Nephron progenitor cell (in vitro differentiated cells): Measurements from ENCODE around the gene PIK3R4.
A peak's percentile ranks its signal among the peaks of the same experiment; 100 is the strongest.

ENCODE experiments used
- DNase-seq: peaks from one replicate; pipeline ENCODE4 v3.0.0; 2021
- H3K27ac Mint-ChIP-seq: 2 replicates; pipeline ENCODE4 v1.8.0; 2021; ENCODE audit warnings: mild to moderate bottlenecking, moderate library complexity, mixed read lengths
- H3K27me3 Mint-ChIP-seq: 2 replicates; pipeline ENCODE4 v1.8.0; 2021; ENCODE audit warnings: mild to moderate bottlenecking, low read depth, mixed read lengths; ENCODE audit not compliant: poor library complexity
- H3K36me3 Mint-ChIP-seq: 2 replicates; pipeline ENCODE4 v1.8.0; 2021; ENCODE audit warnings: low read depth, mixed read lengths
- H3K4me1 Mint-ChIP-seq: 2 replicates; pipeline ENCODE4 v1.8.0; 2021; ENCODE audit warnings: mixed read lengths
- H3K4me3 Mint-ChIP-seq: 2 replicates; pipeline ENCODE4 v1.8.0; 2021; ENCODE audit warnings: mild to moderate bottlenecking, moderate library complexity, mixed read lengths
- H3K9me3 Mint-ChIP-seq: 2 replicates; pipeline ENCODE4 v1.8.0; 2021; ENCODE audit warnings: mild to moderate bottlenecking, moderate library complexity, mixed read lengths
- TF ChIP-seq, protein P1 (sequence below): fragments of 200-600 bp; sonication (generic); IDR thresholded peaks from 2 replicates; pipeline ENCODE4 v1.5.0; 2021; ENCODE audit warnings: antibody characterized with exemption

PIK3R4 gene

DNA sequence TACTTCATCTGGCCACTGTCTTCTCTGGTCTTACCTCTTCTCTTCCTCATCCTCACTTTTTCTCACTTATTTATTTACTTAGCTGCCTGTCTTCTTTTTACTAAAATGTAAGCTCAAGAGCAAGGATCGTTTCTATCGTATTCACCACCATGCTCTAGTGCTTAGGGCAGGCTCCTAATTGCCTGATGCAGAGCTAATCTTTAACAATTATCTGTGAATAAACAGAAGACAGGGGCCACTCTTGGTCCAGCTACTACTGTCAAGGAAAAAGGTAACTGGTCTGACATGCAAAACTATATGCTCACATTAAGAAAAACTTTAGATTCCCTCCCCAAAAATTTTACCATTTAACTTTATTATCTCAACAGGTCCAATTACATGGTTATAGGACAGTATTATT lies 17.5 kb downstream of the PIK3R4 start:
- TF ChIP-seq, protein P1, sequence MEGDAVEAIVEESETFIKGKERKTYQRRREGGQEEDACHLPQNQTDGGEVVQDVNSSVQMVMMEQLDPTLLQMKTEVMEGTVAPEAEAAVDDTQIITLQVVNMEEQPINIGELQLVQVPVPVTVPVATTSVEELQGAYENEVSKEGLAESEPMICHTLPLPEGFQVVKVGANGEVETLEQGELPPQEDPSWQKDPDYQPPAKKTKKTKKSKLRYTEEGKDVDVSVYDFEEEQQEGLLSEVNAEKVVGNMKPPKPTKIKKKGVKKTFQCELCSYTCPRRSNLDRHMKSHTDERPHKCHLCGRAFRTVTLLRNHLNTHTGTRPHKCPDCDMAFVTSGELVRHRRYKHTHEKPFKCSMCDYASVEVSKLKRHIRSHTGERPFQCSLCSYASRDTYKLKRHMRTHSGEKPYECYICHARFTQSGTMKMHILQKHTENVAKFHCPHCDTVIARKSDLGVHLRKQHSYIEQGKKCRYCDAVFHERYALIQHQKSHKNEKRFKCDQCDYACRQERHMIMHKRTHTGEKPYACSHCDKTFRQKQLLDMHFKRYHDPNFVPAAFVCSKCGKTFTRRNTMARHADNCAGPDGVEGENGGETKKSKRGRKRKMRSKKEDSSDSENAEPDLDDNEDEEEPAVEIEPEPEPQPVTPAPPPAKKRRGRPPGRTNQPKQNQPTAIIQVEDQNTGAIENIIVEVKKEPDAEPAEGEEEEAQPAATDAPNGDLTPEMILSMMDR = no peak
- H3K9me3 Mint-ChIP-seq = no peaks in the 10 kb centered on the region
- DNase-seq = no peak
- H3K27ac Mint-ChIP-seq = peak overlapping the region; percentile 92
- H3K36me3 Mint-ChIP-seq = peaks cover 11% of the 10 kb centered on the region
- peaks cover 3% of the 10 kb centered on the region for H3K27me3 Mint-ChIP-seq
- no peak overlapping the region for H3K4me3 Mint-ChIP-seq
- peaks cover 14% of the 10 kb centered on the region for H3K4me1 Mint-ChIP-seq

DNA sequence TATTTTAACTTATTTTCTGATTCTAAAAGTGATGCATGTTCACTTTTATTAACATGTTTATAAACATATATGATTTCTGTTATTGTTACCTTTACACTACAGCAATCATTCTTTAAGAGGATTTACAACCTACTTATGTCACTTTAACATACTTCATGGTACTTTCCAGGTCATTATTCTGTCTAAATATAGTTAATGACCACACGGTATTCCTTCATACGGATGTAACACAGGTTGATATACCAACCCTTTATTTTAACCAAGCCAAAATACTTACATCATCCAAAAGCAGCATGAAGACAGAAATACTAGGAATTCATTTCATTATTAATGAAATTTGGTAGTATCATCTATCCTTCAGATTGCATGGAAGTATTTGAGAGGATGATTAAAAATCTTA lies 18.6 kb downstream of the PIK3R4 start:
- Mint-ChIP-seq H3K4me3 (no peak overlapping the region), H3K9me3 (no peaks in the 10 kb centered on the region)

DNA sequence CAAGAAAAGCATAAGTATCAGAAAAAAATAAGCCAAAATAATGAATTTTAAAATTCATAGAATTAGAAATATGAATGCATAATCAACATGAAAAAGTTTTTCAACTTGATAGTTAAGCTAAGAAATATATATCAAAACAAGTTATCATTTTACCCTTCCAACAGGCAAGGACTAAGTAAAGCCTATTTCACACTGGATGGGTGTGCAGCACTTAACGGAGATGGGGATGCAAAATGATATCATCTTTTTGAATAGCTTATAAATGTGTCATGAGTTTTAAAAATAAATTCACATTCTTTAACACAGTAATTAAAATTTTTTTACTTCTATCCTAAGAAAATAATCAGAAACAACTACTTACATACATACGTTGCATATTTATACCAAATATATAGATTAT lies 20.9 kb downstream of the PIK3R4 start:
- Mint-ChIP-seq H3K4me3 (no peak overlapping the region), H3K4me1 (peaks cover 14% of the 10 kb centered on the region), H3K36me3 (peaks cover 14% of the 10 kb centered on the region), H3K27me3 (peaks cover 3% of the 10 kb centered on the region), H3K9me3 (no peaks in the 10 kb centered on the region), H3K27ac (no peak overlapping the region)
- DNase-seq = no peak
- TF ChIP-seq, protein P1 = no peak

More for the DNA sequence above, 18.6 kb downstream of the PIK3R4 start:
- Mint-ChIP-seq H3K27me3 (peaks cover 3% of the 10 kb centered on the region), H3K4me1 (peaks cover 14% of the 10 kb centered on the region), H3K27ac (no peak overlapping the region), H3K36me3 (peaks cover 17% of the 10 kb centered on the region)
- DNase-seq = no peak
- TF ChIP-seq, protein P1 = no peak

DNA sequence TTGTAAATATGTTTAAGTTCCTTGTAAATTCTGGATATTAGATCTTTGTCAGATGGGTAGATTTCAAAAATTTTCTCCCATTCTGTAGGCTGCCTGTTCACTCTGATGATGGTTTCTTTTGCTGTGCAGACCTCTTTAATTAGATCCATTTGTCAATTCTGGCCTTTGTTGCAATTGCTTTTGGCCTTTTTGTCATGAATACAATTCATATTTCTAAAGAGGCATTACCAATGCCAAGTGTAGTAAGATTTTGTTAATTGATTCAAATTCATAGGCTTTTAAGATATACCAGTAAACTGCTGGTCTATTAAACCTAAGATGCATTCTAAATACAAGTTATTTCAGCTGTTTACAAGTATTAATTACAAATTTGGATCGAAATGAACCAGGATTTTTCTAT lies 31.0 kb downstream of the PIK3R4 start:
- Mint-ChIP-seq H3K4me1 (no peaks in the 10 kb centered on the region), H3K27ac (no peak overlapping the region), H3K27me3 (no peaks in the 10 kb centered on the region), H3K9me3 (no peaks in the 10 kb centered on the region), H3K4me3 (no peak overlapping the region), H3K36me3 (peaks cover 49% of the 10 kb centered on the region)
- no peak for DNase-seq
- TF ChIP-seq, protein P1 = no peak

DNA sequence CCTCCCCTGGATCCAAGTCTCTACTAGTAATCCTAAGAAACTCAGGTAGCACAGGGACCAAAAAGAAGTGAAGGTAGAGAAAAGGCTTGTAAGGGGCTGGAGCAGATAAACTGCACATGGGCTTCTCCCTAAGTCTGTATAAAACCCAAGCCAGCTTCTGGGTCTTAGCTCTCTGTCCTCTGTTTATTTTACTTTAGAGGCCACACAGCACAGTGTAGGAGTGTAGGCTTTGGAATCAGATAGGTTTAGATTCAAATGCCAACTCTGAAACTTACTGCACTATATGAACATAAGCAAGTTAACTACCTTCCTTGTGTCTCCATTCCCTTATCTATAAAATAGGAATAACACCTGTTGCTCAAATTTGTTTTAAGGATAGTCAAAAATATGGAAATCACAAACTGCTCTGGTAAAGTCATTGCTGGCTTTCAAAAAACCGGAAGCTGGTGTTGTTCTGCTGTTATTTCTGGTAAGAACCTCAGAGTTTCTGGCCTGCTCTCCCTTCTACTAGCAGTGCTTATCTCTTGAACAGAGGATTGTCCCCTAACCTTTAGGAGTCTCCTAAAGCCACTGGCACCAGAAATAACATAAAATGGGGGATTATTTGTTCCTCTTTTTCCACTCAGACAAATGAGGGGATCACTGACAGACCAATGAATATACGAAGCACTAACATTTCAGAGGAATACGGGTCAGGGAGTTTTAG lies 33.8 kb downstream of the PIK3R4 start:
- no peaks in the 10 kb centered on the region for H3K4me1 Mint-ChIP-seq
- no peak overlapping the region for H3K4me3 Mint-ChIP-seq
- peaks cover 51% of the 10 kb centered on the region for H3K36me3 Mint-ChIP-seq
- no peaks in the 10 kb centered on the region for H3K9me3 Mint-ChIP-seq
- H3K27me3 Mint-ChIP-seq = no peaks in the 10 kb centered on the region
- TF ChIP-seq, protein P1 = no peak
- no peak for DNase-seq
- peak overlapping the region; percentile 16 for H3K27ac Mint-ChIP-seq
